Esophagus squamous epithelium (tissue), 5 donors: ENCODE results near the gene POU6F2. TPM values are rescaled to one million over a fixed set of nuclear protein-coding genes. Genes with fewer than 3 reads are reported as not detected.

Source experiments
- DNase-seq: peaks from one replicate; lab custom pipeline; 2025; lab: John Stamatoyannopoulos, UW
- H3K27ac ChIP-seq, 4 donors: fragments of 200-600 bp; sonication (generic); one replicate each; pipeline ENCODE4 v1.5.1; 2016 to 2019; ENCODE audit warnings: mild to moderate bottlenecking in 1 of 4
- H3K27me3 ChIP-seq, 4 donors: fragments of 200-600 bp; sonication (generic); 1 replicate in 3 of 4; 2 replicates in 1 of 4; pipeline versions ENCODE4 v1.5.1 to v1.6.0; 2017 to 2021; ENCODE audit warnings: antibody characterized with exemption in 1 of 4
- H3K36me3 ChIP-seq, 3 donors: fragments of 200-600 bp; sonication (generic); one replicate each; pipeline ENCODE4 v1.5.1; 2016 to 2019
- H3K4me1 ChIP-seq, 3 donors: fragments of 200-600 bp; sonication (generic); one replicate each; pipeline ENCODE4 v1.5.1; 2017 to 2019
- H3K4me3 ChIP-seq, 4 donors: fragments of 200-600 bp; sonication (generic); 1 replicate in 3 of 4; 2 replicates in 1 of 4; pipeline ENCODE4 v1.5.1; 2016 to 2019; ENCODE audit warnings: mild to moderate bottlenecking in 2 of 4, moderate library complexity in 1 of 4
- H3K9me3 ChIP-seq, 3 donors: fragments of 200-600 bp; sonication (generic); one replicate each; pipeline ENCODE4 v1.5.1; 2016 to 2019
- CTCF ChIP-seq, 6 experiments: fragments of 450-650 bp in 4 of 6; fragments of 200-600 bp in 2 of 6; sonication (generic) in 2 of 6; IDR thresholded peaks; one replicate each; pipeline ENCODE4 v1.5.1; 2016 to 2019; ENCODE audit warnings: antibody characterized with exemption in 6 of 6, mild to moderate bottlenecking in 4 of 6, moderate library complexity in 4 of 6
- POLR2A ChIP-seq, 4 donors: fragments of 450-650 bp; IDR thresholded peaks; one replicate each; pipeline ENCODE4 v1.6.1; 2017; ENCODE audit warnings: antibody characterized with exemption in 4 of 4, mild to moderate bottlenecking in 4 of 4, moderate library complexity in 3 of 4
- WGBS, 2 donors: methylation state at CpG; one replicate each; pipeline ENCODE4 v1.1.5; 2018; 5-methylcytosine and 5-hydroxymethylcytosine counted together
- intact Hi-C: fragments of 100-400 bp; cut with DNase I; formaldehyde crosslinking; loops from one replicate; pipeline ENCODE4 v1.15.0; 2022
- total RNA-seq, 4 donors: library from RNA; depleted of rRNA; stranded (reverse); fragments of >200 nt; gene quantifications; one replicate each; pipeline ENCODE4 v1.1.0, GENCODE V29; 2016
- donor health status: DM: yes; HTN: yes; CAD: no.

Gene POU6F2
- total RNA-seq, 4 donors from 2014 or later = 0.76 to 1.6 TPM; not detected in 2

DNA sequence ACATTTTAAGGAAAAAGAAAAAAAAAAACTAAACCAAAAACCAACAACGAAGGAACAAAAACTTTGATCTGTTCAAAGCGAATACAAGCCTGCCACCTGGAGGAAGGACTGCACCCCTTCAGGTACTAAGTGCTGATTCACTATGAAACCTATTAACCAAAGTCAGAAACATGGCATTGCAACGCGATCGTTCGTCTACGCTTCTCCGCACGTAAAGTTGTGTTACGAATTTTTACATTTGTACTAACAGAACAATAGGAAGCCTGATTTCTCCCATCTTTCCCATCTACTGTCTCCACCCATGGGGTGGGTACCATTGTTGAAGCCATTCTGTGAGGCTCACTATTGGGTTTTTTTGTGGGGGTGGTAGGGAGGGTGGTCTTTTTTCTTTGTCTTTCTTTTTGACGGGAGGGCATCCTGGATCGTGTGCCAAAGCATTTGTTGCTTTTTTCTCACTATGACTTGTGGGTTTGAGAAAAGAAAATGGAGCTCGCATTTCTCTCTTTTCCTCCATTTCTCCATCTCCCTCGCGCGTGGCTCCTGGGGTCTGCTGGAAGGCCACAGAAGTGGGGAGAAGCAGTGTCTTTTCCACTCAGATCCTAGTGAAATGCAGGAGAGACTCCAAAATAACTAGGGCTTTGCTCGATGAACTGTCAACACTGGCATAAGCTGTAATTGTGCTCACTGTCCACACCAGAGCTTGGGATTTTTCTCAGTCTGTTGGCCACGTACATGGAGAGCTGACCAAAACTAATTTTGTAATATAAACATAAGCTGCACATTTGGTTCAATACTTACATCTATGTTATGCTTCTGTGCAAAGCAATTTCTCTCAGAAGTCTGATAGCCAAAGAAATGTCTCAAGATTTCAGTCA, 487.6 kb downstream of the POU6F2 start:
- H3K36me3 ChIP-seq = no peaks in the 10 kb centered on the region
- intact Hi-C loops = loop anchor here (10.0 kb wide), 2 partner anchors 530 to 670 kb away; no protein-coding TSS in a partner anchor
- H3K4me3 ChIP-seq = no peak overlapping the region
- no peak overlapping the region for H3K27ac ChIP-seq
- no peak for DNase-seq
- WGBS, 2 donors = 29 to 33% methylated on average over 18 of the region's 18 CpGs
- TF ChIP-seq POLR2A (IDR thresholded peaks at IDR 0.05) = no peak
- TF ChIP-seq CTCF (IDR thresholded peaks at IDR 0.05) = peak; percentile 27 to 76 (median 65)
- H3K4me1 ChIP-seq = peaks cover 0 to 14% (median 0%) of the 10 kb centered on the region in 3 donors
- H3K27me3 ChIP-seq = peaks cover 0 to 15% (median 0%) of the 10 kb centered on the region in 4 donors
- H3K9me3 ChIP-seq = no peaks in the 10 kb centered on the region

DNA sequence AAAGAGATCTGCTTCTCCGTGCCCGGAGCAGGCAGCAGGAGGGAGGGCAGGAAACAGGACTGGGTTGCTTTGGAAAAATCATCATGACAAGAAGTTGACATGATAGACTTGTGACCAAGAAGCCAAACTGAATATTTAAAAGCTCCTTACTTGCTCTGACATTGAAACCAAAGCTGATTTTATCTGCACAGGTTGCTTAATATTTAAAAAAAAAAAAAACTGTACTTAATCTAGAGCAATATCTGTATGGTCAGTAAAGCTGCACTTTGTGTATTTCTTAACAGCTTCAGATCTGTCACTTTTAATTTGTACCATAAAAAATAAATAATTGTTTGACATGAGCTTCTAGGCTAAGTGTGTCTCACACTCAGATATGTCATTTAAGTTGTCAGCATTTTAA, 490.6 kb downstream of the POU6F2 start:
- no peaks in the 10 kb centered on the region for H3K36me3 ChIP-seq
- peaks cover 0 to 14% (median 0%) of the 10 kb centered on the region in 3 donors for H3K4me1 ChIP-seq
- intact Hi-C loops = loop anchor here (10.0 kb wide), 2 partner anchors 533 to 673 kb away; no protein-coding TSS in a partner anchor
- WGBS, 2 donors = 38 to 58% methylated on average over 2 of the region's 2 CpGs
- no peak overlapping the region for H3K4me3 ChIP-seq
- DNase-seq = no peak
- peaks cover 0 to 9% (median 0%) of the 10 kb centered on the region in 4 donors for H3K27me3 ChIP-seq
- H3K9me3 ChIP-seq = no peaks in the 10 kb centered on the region
- no peak overlapping the region for H3K27ac ChIP-seq
- no peak for TF ChIP-seq CTCF (IDR thresholded peaks at IDR 0.05)
- TF ChIP-seq POLR2A (IDR thresholded peaks at IDR 0.05) = no peak

DNA sequence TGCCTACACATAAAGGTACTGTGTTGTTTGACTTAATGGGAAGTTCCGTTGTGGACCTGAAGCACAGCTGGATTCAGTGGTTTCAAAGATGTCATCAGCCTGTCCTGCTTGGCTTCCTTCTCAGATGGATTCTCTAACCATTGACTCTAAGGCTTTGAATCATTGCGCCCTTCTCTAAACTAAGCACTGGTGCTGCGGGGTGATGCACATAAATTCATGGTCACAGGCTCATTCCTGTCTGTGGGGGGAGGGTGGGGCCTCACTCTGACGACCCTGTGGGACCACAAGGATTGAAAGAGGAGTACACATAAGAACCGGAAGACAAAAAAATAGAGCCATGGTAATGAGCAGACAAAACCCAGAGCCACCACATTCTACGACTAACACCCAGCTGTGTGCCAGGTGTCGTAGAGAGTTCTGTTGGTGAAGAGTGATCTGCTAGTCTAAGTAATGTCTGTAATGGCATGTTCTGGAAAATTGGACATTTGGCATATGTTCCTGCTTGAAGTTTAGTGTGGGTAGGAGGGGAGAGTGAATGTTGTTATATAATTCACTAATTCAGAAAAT, 491.2 kb downstream of the POU6F2 start:
- H3K36me3 ChIP-seq = no peaks in the 10 kb centered on the region
- H3K4me1 ChIP-seq = peaks cover 0 to 14% (median 0%) of the 10 kb centered on the region in 3 donors
- intact Hi-C loops = loop anchor here (10.0 kb wide), 2 partner anchors 534 to 674 kb away; no protein-coding TSS in a partner anchor
- no peak overlapping the region for H3K4me3 ChIP-seq
- H3K9me3 ChIP-seq = no peaks in the 10 kb centered on the region
- H3K27me3 ChIP-seq = peaks cover 0 to 9% (median 0%) of the 10 kb centered on the region in 4 donors
- TF ChIP-seq POLR2A (IDR thresholded peaks at IDR 0.05) (no peak), CTCF (IDR thresholded peaks at IDR 0.05) (no peak)
- no peak overlapping the region for H3K27ac ChIP-seq
- WGBS, 2 donors = 60 to 81% methylated on average over 7 of the region's 7 CpGs
- DNase-seq = no peak

DNA sequence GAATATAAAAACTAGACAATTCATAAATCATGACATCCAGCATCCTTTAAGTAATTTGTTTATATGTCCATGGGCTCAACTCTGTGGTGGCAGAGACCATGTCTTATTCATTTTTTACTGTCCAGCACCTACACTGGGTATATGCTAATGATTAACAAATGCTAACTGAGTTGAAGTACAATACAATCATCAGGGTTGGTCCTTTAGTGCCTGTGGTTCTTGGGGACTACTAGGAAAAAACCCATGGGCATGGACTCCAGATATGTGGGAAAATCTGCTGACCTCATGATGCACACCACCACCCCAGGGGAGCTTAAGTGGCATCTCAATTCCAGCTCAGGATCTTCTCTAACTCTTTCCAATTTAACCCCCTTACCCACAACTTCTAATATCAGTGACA, 503.2 kb downstream of the POU6F2 start:
- Histone ChIP-seq H3K4me1 (no peaks in the 10 kb centered on the region), H3K9me3 (peaks cover 0 to 4% (median 0%) of the 10 kb centered on the region in 3 donors), H3K27ac (no peak overlapping the region), H3K27me3 (peaks cover 0 to 4% (median 0%) of the 10 kb centered on the region in 4 donors), H3K4me3 (no peak overlapping the region), H3K36me3 (no peaks in the 10 kb centered on the region)
- DNase-seq = no peak
- intact Hi-C loops = no loop called here
- no peak for TF ChIP-seq POLR2A (IDR thresholded peaks at IDR 0.05)
- TF ChIP-seq CTCF (IDR thresholded peaks at IDR 0.05) = no peak
